MV-4-11 (cell line): ENCODE measurements around the gene TMBIM6.
"Not testable (repeated sequence)": the region's sequence is repeated elsewhere in the genome, so short reads cannot be mapped to it uniquely, and the experiment has no call there.

ENCODE experiments used
- DNase-seq: peaks from one replicate; lab custom pipeline; 2025; lab: John Stamatoyannopoulos, UW

The TMBIM6 gene

DNA sequence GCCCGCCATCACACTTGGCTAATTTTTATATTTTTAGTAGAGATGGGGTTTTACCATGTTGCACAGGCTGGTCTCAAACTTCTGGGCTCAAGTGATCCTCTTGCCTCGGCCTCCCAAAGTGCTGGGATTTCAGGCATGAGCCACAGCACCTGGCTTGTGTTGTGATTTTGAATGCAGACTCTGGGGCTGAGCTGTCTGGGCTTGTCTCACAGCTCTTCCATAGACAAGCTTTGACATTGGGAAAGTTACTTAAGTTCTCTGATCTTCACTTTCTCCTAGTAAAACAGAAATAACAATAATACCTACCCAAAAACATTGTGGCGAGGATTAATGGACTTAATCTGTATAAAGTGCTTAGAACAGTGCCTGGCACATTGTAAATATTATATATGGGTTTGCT lies 36.0 kb downstream of the TMBIM6 start:
- no peak for DNase-seq

DNA sequence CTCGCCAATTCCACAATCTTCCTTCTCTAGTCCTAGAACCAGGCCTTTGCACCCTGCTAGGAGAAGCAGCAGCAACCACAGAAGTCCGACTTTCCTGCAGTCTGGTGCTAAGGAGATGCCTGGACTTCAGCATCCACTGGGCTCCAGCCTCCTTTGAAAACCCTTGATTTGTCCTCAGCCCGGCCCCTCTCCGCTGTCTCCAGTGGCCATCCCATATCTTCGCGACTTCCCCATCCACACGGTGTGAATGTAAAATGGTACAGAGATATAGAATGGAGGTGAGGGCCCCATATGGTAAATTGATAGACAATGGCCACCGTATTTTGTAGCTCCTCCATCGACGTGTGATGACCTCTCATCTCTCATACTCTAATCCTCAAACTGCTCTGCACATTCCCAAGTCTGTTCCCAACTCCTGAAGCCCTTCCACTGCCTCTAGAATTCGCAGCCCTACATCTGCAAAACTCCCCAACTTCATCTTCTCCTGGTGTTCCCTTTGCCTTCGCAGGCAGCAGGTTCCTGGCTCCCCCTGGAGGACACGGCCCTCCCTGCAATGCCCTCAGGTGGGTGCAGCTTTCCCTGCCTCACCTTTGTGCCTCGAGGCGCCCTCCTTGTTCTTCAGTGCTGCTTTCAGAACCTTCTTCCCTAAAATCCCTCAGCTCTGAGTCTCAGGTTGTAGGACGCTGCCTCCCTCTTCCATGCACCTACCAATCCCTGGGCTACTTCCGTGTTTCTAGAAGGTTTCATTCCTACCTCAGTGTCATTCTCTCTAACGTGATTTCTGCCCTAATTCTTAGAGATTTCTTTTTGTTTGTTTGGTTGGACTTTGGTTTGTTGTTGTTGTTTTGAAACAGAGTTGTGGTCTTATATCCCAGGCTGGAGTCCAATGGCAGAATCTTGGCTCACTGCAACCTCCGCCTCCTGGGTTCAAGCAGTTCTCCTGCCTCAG lies 36.7 kb downstream of the TMBIM6 start:
- DNase-seq: no peak

DNA sequence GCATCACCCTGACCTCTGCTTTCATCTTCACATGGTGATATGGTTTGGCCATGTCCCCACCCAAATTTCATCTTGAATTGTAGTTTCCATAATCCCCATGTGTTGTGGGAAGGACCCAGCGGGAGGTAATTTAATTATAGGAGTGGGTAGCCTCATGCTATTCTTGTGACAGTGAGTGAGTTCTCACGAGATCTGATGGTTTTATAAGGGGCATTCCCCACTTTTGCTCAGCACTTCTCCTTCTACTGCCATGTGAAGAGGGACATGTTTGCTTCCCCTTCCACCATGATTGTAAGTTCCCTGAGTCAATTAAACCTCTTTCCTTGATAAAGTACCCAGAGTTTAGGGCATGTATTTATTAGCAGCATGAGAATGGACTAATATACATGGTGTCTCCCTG lies 38.2 kb downstream of the TMBIM6 start:
- DNase-seq: no peak

DNA sequence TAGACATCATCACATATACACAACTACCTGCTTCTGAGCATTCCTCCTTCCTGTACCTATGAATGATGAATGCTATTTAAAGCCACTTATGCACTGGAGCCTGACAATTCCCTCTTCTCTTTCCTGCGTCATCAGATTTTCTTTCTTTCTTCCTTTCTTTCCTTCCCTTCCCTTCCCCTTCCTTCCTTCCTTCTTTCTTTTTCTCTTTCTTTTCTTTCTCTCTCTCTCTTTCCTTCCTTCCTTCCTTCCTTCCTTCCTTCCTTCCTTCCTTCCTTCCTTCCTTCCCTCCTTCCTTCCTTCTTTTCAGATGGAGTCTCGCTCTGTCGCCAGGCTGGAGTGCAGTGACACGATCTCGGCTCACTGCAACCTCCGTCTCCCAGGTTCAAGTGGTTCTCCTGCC lies 39.6 kb downstream of the TMBIM6 start:
- DNase-seq: not testable (repeated sequence)

DNA sequence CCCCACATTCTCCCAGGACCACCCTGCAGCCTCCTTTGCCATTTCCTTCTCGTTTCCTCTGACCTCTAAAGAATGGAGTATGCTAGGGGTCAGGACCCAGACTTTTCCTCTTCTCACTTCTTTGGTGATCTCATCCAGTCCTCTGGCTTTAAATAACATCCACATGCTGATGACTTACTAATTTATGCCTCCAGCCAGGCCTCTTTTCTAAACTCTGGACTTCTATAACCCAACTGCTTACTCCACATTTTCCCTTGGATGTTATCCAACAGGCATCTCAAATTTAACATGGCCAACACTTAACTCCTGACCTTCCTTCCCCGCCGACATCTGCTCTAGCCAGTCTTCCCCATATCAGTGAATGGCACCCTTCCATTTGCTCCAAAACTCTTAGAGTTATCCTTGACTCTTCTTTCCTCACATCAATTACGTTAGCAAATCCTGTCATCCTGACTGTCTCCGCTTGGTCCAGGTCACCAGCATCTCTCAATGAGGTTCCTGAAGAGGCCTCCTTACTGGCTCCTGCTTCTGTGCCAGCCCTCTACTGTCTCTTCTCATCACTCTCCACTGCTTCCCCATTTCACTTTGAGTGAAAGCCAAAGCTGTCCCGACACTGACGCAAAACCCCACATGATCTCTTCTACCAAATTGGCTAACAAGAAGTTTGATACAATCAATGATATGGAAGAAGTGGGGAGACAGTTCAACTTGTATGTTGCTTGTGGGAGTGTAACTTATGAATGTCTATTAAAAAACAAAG lies 42.7 kb downstream of the TMBIM6 start:
- peak; percentile 68 for DNase-seq

DNA sequence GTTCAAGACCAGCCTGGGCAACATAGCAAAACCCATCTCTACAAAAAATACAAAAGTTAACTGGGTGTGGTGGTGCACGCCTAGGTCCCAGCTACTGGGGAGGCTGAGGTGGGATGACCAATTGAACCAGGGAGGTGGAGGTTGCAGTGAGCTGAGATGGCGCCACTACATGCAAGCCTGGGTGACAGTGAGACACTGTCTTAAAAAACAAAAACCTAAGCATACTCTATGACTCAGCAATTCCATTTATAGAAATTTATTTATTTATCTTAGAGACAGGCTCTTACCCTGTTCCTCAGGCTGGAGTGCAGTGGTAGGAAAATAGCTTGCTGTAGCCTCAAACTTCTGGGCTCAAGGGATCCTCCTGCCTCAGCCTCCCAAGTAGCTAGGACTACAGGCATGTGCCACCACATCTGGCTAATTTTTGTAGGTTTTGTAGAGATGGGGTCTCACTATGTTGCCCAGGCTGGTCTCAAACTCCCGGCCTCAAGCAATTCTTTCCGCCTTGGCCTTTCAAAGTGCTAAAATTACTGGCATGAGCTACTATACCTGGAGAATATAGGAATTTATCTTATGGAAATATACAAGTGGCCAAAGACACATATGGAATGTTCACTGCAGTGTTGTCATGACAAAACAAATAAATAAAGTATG lies 43.5 kb downstream of the TMBIM6 start:
- no peak for DNase-seq

DNA sequence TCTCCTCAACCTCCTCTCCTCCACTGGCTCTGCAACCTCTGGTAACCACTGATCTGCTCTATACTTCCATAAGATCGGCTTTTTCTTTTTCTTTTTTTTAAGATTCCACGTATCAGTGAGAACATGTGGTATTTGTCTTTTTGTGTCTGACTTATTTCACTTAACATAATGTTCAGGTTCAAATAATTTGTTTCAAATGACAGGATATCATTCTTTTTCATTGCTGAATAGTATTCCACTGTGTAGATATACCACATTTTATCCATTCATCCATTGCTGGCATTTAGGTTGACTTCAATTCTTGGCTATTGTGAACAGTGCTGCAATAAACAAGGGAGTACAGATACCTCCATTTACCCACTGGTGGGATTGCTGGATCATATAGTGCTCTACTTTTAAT lies 46.3 kb downstream of the TMBIM6 start:
- DNase-seq: no peak

DNA sequence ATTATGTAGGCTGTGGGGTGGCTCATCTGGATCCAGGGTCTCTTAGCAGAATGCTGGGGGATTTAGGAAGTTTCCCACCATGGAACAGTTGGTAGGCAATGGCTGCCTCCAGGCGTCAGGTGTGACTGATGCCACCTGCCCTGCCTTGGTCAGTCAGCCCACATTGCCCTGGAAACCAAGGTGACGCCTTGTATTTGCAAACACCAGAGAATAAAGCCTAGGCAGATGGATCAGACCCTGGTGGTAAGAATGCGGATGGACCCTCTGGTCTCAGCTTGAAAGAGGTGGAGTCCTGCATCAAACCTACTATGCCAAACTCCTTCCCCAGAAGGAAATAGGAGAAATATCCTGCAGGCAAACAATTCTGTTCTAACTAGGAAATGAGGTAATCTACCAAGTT lies 48.6 kb downstream of the TMBIM6 start:
- DNase-seq: no peak

DNA sequence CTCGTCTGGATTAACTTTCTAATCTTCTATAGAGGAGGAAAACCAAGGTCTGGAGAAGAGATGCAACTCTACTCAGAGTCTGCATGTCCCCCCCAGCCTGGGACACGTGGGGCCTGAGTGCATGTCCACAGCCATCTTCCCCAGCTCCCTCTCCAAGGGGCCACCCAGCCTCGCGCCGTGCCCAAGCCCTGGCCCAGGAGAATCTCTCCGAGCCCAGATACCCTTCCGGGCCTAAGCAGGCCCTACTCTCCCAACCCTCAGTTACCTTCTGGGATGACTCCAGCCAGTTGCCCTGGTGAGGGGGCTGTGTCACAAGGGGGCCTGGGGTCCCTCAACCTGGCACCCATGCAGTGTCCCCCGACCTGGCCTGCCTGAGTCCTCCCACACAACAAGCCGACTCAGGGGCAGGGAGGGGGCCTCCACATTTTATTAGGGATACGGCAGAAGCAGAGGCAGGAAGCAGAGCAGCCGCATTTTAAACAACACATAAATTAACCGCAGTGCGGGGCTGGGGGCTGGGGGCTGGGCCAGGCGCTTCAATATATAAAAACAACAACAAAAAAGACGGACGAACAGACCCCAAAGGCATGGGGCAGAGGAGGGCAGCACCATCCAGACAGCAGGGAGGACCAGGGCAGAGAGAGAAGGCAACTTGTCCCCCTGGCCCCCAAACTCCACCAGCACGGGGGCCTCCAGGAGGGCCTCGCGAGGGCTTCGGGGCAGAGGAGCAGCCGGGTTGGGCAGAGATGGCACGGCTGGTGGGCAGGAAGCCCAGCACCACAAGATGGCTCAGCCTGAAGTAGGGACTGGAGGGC lies 49.6 kb downstream of the TMBIM6 start:
- DNase-seq: no peak

DNA sequence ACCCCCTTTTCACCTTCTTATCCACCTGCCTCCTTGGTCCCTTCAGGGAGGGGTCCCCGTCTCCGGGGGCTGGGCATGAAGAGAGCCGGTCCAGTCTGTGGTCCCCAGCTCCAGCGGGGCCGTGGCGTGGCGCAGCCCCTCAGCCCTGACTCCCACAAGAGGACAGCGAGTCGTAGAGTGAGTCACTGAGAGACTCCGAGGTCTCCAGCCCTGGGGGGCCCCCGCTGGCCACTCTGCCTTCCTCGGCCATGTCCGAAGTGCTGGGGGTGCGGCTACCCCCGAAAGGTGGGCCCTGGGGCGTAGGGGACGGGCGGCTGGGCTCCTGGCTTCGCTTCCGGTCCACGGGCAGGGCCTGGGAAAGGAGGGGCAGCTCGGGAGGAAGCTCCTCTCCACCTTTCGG lies 50.3 kb downstream of the TMBIM6 start:
- no peak for DNase-seq

DNA sequence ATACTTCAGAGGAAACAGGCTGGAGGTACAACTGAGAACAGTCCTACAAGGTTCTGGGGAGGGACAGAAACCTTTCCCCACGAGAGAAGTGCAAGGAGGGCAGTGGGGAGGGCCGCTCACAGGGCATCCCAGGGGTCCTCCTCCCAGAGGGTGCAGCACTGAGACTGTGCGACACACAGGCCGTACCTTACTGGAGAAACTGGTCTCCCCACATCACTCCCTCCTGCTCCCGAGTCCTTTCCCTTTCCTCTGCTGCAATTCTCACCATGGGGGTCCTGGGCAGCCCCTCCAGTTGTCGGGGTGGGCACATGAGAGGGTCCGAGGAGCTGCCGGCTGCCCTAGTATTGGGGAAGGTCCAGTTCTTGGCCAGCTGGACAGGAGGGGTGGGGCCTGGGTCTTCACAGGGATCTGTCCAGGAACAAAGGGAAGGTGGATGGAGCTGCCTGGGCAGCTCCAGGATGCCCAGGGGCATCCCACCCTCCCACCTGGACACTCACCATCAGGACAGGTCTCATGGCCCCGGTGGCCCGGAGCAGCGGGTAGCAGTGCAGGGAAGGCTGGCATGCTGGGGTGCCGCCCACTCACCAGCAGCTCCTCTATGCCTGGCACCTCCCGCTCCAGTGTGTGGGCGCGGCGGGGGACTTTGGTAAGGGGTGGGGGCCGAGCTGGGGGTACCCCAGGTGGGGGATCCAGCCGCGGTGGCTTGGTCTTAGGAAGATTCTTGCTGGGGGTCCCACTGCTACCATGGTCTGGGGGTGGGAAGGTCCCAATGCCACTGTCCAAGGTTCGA lies 51.0 kb downstream of the TMBIM6 start:
- no peak for DNase-seq

DNA sequence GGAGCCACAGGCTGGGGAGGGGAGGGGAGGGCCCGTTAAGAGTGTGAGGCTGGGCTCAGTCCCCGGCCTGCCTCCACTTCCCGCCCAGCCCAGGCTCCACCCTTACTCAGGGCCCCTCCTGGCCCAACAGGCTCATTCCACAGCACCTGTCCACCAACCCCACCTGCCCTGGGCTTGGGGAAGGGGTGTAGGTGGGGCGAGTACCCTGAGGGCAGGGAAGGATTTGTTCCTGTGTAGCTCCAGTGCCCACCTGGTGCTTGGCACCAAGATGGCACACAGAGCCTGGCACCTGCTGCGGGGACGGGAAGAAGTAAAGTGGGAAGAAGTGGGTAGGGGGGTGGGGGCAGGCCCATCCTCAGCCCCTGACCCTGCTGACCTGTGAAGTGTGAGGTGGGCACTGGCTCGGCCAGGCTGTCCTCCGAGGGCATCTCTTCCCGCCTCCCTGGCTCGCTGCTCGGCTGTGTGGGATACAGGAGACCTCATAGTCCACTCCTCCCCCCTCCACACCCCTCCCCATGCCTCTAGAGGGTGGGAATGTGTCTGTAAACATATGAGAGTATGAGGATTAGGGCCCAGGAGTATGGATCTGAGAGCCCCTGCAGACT lies 51.7 kb downstream of the TMBIM6 start:
- no peak for DNase-seq

DNA sequence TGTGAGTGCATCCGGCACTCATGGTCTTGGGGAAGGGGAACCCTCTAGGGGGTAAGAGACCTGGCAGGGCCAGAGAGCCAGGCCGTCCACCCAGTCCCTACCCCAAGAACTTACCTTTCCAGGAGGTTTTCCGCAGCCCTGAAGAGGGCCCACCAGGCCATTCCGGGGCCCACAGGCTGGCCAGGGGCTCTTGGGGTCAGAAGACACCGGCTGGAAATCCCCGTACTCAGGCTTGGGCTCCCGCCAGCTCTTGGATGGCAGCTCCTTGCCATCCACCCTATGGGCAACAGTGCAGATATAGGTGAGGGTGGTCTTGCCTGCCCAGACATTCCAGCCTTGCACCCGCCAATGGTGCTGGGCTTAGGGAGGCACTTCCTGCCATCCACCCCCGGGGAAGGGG lies 52.3 kb downstream of the TMBIM6 start:
- DNase-seq: no peak

DNA sequence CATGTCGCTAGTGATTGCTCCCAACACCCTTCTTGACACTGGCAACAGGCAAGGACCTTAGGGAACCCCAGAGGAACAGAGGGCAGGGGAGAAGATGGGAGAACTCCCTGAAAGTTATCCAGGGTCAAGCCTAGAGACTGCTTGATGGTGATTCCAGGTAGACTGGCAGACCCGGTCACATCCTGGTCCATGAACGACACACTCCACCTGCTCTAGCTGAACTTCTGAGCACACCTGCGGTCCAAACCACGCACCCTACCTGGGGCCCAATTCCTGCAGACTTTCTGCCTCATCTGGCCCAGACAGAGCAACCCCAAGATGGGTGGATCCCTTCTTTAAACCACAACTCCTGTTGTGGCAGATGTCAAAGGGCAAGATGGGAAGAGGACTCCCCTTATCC lies 52.7 kb downstream of the TMBIM6 start:
- no peak for DNase-seq

DNA sequence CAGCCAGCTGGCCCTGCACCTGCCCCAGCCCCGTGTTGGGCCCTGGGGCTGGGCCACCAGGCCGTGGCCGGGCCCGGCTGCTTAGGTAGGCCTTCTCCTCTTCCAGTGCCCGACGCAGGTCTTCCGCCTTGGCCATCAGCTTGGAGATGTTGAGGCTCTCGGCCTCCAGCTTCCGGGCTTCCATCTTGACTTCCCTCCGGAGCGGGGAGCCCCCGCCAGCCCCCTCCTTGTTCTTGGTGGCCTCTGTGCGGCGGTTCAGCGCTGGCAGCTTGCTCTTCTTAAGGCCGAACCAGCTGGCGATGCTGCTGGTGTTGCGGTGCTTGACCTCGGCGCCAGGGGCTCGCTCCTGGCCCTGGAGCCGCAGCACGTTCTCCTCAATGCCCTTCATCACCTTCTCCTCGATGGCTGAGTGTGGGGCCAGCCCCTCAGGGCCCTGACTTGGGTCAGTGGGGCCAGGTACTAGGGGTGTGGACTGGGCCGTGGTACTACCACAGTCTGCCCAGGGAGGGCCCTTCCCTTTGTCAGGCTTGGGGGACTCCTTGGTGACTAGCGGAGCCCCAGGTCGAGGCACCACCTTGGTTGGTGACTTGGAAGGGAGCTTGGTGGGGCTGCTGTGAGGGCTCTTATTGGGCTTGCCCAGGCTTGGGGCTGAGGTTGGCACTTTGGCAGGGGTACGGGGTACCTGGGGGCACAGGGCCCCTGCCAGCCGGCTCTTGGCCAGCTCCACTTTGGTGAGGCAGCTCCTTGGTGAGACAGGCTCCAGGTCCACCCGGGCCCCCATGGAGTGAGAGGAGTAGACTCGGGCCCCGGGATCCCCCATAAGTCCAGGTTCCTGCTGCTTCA lies 53.7 kb downstream of the TMBIM6 start:
- DNase-seq: no peak

DNA sequence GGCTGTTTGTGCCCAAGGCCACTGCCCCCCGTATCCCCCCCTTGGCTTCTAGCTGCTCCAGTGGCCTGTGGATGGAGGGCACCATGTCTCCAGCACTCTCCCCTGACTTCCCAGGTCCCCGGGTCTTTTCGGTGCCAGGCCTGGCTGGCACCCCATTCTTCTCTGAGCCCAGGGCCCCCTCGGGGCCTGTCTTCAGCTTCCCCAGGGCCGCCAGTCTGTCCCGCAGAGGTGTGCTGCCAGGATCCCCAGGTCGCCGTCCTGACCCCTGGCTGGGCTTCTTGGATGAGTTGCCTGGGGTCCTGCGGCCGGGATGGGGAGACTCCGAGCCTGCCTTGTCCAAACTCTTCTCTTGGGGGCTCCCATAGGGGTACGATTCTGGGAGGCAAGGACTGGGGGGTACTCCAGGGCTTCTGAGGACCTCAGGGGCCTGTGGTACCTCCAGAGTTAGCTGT lies 54.3 kb downstream of the TMBIM6 start:
- DNase-seq: no peak

DNA sequence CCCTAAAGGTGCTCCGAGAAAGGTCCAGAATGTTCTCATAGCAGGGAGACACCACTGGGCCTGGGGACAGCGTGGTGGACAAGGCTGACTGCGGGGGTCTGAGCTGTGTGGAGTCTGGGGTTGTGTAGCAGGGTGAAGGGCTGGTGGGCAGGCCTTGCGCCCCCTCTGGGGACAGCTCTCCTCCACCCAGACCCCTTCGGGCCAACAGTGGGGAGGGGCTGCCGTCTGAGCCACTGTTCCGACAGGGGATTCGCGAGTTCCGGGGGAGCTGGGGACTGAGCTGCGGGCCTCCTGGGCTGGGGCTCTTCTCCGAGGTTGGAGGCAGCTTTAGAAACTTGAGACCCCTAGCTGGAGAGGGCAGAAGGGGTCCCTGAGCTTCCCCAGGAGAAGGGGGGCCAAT lies 54.8 kb downstream of the TMBIM6 start:
- DNase-seq: no peak

DNA sequence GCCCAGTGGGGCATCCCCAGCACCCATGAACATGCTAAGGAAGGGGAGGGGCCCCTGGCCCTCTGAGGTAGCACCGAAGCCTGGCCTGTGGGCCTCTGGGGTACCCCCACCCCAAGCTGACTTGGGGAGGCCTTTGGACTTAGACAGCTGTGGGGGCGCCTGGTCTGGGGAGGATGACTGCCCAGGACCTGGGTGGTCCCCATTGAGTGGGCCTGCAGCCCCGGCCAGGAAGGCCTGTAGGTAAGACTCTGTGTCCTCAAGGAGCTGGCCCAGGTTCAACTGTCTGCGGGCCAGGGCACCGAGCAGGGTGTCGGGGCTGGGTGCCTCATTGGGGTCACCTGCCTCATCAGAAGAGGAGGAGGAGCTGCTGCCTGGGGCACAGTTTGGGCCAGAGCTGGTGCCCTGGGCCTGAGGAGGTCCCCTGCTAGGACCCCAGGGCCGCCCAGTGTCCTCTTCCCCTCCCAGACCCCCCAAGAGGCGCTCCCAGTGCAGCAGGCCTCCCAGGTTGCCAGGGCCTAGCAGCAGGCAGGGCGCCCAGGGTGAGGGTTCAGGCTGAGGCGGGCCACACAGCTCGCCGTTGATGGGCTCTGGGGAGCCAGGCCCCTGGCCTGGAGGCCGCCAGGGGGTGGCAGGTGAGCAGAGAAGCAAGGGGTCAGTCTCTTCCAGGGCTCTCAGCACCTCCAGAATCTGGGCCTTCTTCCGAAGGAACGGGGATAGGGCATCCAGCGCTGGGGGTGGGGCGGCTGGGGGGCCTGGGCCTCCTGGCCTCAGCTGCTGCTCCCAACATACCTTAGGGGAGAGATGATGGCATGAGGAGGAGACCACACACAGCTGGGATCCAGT lies 55.5 kb downstream of the TMBIM6 start:
- no peak for DNase-seq

DNA sequence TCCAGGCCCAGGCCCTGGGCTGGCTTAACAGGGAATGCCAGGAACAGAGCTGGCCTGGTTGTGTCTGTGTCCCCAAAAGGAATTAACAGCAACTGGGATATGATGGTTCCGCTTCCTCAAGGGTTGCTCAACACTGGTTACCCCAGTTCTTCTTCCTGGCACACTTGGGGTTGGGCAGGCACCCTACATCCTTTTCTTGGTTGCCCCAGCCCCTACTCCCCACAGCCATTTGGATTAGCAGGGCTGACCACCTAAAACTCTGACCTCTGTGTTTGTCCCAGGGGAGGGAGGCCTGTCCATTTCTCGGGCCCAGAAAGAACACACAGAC lies 56.1 kb downstream of the TMBIM6 start:
- no peak for DNase-seq
